Adrenal gland (tissue), 12 donors: ENCODE measurements around the gene CHSY3. TPM values are rescaled to one million over a fixed set of nuclear protein-coding genes. Genes with fewer than 3 reads are reported as not detected.
A peak's percentile ranks its signal among the peaks of the same experiment; 100 is the strongest.

Experiments
- DNase-seq, 7 donors: peaks; one replicate each; pipeline ENCODE4 v3.0.0-alpha.2; 2019 to 2020
- H3K27ac ChIP-seq, 5 donors: fragments of 200-600 bp; sonication (generic) in 4 of 5; 1 replicate in 3 of 5; 2 replicates in 2 of 5; pipeline versions ENCODE4 v1.5.1 to v1.8.0; 2016 to 2020; ENCODE audit warnings: mild to moderate bottlenecking in 1 of 5
- H3K27me3 ChIP-seq: fragments of 200-600 bp; 2 replicates; pipeline ENCODE4 v1.8.0; 2021
- H3K36me3 ChIP-seq, 2 donors: fragments of 200-600 bp; replicated peaks in 1 of 2; 1 replicate in 1 of 2; 2 replicates in 1 of 2; pipeline versions ENCODE4 v1.5.1 to v1.8.0; 2018 to 2022
- H3K4me1 ChIP-seq, 2 donors: fragments of 200-600 bp; replicated peaks in 1 of 2; 1 replicate in 1 of 2; 2 replicates in 1 of 2; pipeline versions ENCODE4 v1.5.1 to v1.8.0; 2018 to 2021
- H3K4me3 ChIP-seq, 4 donors: fragments of 200-600 bp; sonication (generic) in 3 of 4; one replicate each; pipeline ENCODE4 v1.5.1; 2016 to 2018
- H3K9me3 ChIP-seq, 3 donors: fragments of 200-600 bp; sonication (generic) in 1 of 3; replicated peaks in 1 of 3; 1 replicate in 2 of 3; 2 replicates in 1 of 3; pipeline versions ENCODE4 v1.5.1 to v1.8.0; 2016 to 2021
- CTCF ChIP-seq, 6 experiments: fragments of 450-650 bp in 4 of 6; fragments of 200-600 bp in 2 of 6; sonication (generic) in 1 of 6; IDR thresholded peaks; 1 replicate in 5 of 6; 2 replicates in 1 of 6; pipeline versions ENCODE4 v1.5.1 to v1.8.0; 2016 to 2021; ENCODE audit warnings: antibody characterized with exemption in 6 of 6, mild to moderate bottlenecking in 2 of 6, moderate library complexity in 1 of 6
- POLR2A ChIP-seq, 2 donors: fragments of 450-650 bp; IDR thresholded peaks; one replicate each; pipeline ENCODE4 v1.6.1; 2017; ENCODE audit warnings: antibody characterized with exemption in 2 of 2, mild to moderate bottlenecking in 2 of 2, moderate library complexity in 1 of 2
- WGBS, 4 donors: extraction: QIAGEN DNeasy Blood & Tissue Kit in 2 of 4; methylation state at CpG; one replicate each; pipeline versions ENCODE4 v1.1.5 to v1.1.7; 2013 to 2017; 5-methylcytosine and 5-hydroxymethylcytosine counted together
- intact Hi-C, 2 donors: fragments of 100-400 bp; cut with DNase I; formaldehyde crosslinking; loops; one replicate each; pipeline versions ENCODE4 v1.14.1 to v1.15.0; 2022 to 2023
- polyA plus RNA-seq, 3 donors: library from polyadenylated mRNA; stranded (reverse); fragments of 200-250 nt in 2 of 3; fragments of 350-450 nt in 1 of 3; fragmentation: Illumina TruSeq in 1 of 3; extraction: RNeasy Lipid Tissue Mini Kit (QIAGEN cat#74804) in 1 of 3; gene quantifications; one replicate each; pipeline ENCODE4 v1.2.3, GENCODE V29; 2013 to 2014
- total RNA-seq, 9 donors: library from RNA; depleted of rRNA in 4 of 9; stranded (reverse); fragments of >200 nt in 4 of 9; fragments of 120-200 nt in 1 of 9; fragmentation: NEBNext Ultra II Directional in 1 of 9; extraction: Animal tissue kit (Norgen Biotek cat#: 25700) in 1 of 9; gene quantifications; one replicate each; pipeline versions ENCODE4 v1.1.0 to v1.2.4, GENCODE V29; 2013 to 2023
- donor health status: healthy with polysubstance abuse.
- donor health status: Bipolar disorder and iron deficiency.
- donor health status: DM: yes; HTN: yes; CAD: no.
- donor health status: DM: no; HTN: no; CAD: no.
- donor health status: DM: no; HTN: no; CAD: no.
- donor health status: DM: yes; HTN: yes; CAD: no.

Gene CHSY3
- total and polyA plus RNA-seq, 12 donors: 0.08 to 2.5 (median 0.80) TPM

- TF ChIP-seq POLR2A (IDR thresholded peaks at IDR 0.05): no peak
- 53 to 64% (median 56%) methylated on average over 1 of the region's 1 CpG for WGBS, 4 donors
- H3K27me3 ChIP-seq: no peaks in the 10 kb centered on the region
- H3K9me3 ChIP-seq: no peaks in the 10 kb centered on the region
- H3K27ac ChIP-seq: no peak overlapping the region
- no peaks in the 10 kb centered on the region for H3K4me1 ChIP-seq
- H3K4me3 ChIP-seq: no peak overlapping the region
- no peaks in the 10 kb centered on the region for H3K36me3 ChIP-seq
- intact Hi-C loops: no loop called here
- no peak for DNase-seq
Observed at GRCh38 chr5:130137681-130138080, 233.4 kb downstream of the CHSY3 start.

GRCh38 chr5:130138406-130139045, 234.3 kb downstream of the CHSY3 start:
- DNase-seq: no peak
- intact Hi-C loops: no loop called here
- Histone ChIP-seq H3K9me3 (no peaks in the 10 kb centered on the region), H3K27me3 (no peaks in the 10 kb centered on the region), H3K36me3 (no peaks in the 10 kb centered on the region), H3K27ac (no peak overlapping the region), H3K4me1 (no peaks in the 10 kb centered on the region), H3K4me3 (no peak overlapping the region)
- TF ChIP-seq CTCF (IDR thresholded peaks at IDR 0.05) (no peak), POLR2A (IDR thresholded peaks at IDR 0.05) (no peak)

GRCh38 chr5:130141659-130142320, 237.5 kb downstream of the CHSY3 start:
- H3K27me3 ChIP-seq: no peaks in the 10 kb centered on the region
- H3K36me3 ChIP-seq: no peaks in the 10 kb centered on the region
- peak in 4 of 7 donors; percentile 15 to 54 (median 22) for DNase-seq
- 65 to 75% (median 71%) methylated on average over 3 of the region's 3 CpGs for WGBS, 4 donors
- H3K4me1 ChIP-seq: no peaks in the 10 kb centered on the region
- H3K9me3 ChIP-seq: no peaks in the 10 kb centered on the region
- H3K27ac ChIP-seq: no peak overlapping the region
- no peak overlapping the region for H3K4me3 ChIP-seq
- peak in 4 of 6 experiments; percentile 14 to 31 (median 26) for TF ChIP-seq CTCF (IDR thresholded peaks at IDR 0.05)
- no peak for TF ChIP-seq POLR2A (IDR thresholded peaks at IDR 0.05)
- intact Hi-C loops: no loop called here

- Histone ChIP-seq H3K4me3 (no peak overlapping the region), H3K4me1 (no peaks in the 10 kb centered on the region), H3K9me3 (no peaks in the 10 kb centered on the region), H3K27me3 (no peaks in the 10 kb centered on the region), H3K36me3 (no peaks in the 10 kb centered on the region), H3K27ac (no peak overlapping the region)
- TF ChIP-seq POLR2A (IDR thresholded peaks at IDR 0.05) (no peak), CTCF (IDR thresholded peaks at IDR 0.05) (no peak)
- WGBS, 4 donors: 44 to 64% (median 48%) methylated on average over 2 of the region's 2 CpGs
- intact Hi-C loops: no loop called here
- no peak for DNase-seq
Observed at GRCh38 chr5:130151239-130151638, 247.0 kb downstream of the CHSY3 start.
